DND-41 (cell line): ENCODE measurements around the gene SPRN.

Experiments
- ATAC-seq: fragments of 200-7000 bp; cut with Tn5 transposase; 3 replicates; pipeline ENCODE4 v1.9.1; 2021; ENCODE audit warnings: low read depth; ENCODE audit not compliant: insufficient read depth
- DNase-seq: peaks from one replicate; pipeline ENCODE4 v3.0.0-alpha.2; 2020
- H2AFZ ChIP-seq: 2 replicates; pipeline ENCODE4 v1.6.0; 2012; ENCODE audit warnings: low read depth, low read length
- H3K27ac ChIP-seq: 2 replicates; pipeline ENCODE4 v1.5.1; 2012; ENCODE audit warnings: low read length, inconsistent platforms
- H3K27me3 ChIP-seq: fragments of 200-600 bp; sonication (generic); 2 replicates; pipeline ENCODE4 v1.6.0; 2012; ENCODE audit warnings: low read length, mild to moderate bottlenecking, inconsistent platforms; ENCODE audit not compliant: insufficient read depth, poor library complexity
- H3K36me3 ChIP-seq: 2 replicates; pipeline ENCODE4 v1.5.1; 2012; ENCODE audit warnings: low read length, inconsistent platforms; ENCODE audit not compliant: insufficient read depth
- H3K4me1 ChIP-seq: 2 replicates; pipeline ENCODE4 v1.5.1; 2012; ENCODE audit warnings: mild to moderate bottlenecking, low read length; ENCODE audit not compliant: insufficient read depth
- H3K4me2 ChIP-seq: 2 replicates; pipeline ENCODE4 v1.6.0; 2012; ENCODE audit warnings: mild to moderate bottlenecking, moderate library complexity, low read length, inconsistent platforms; ENCODE audit not compliant: insufficient read depth
- H3K4me3 ChIP-seq, 2 experiments: fragments of 200-600 bp in 1 of 2; shearing (Covaris generic) in 1 of 2; 2 replicates each; pipeline ENCODE4 v1.5.1; 2012 to 2016; ENCODE audit warnings: inconsistent platforms in 2 of 2, low read length in 2 of 2, mild to moderate bottlenecking in 2 of 2, low read depth in 1 of 2, moderate library complexity in 1 of 2
- H3K79me2 ChIP-seq: 2 replicates; pipeline ENCODE4 v1.6.0; 2012; ENCODE audit warnings: low read length, inconsistent platforms; ENCODE audit not compliant: insufficient read depth
- H3K9ac ChIP-seq: 2 replicates; pipeline ENCODE4 v1.6.0; 2012; ENCODE audit warnings: low read depth, mild to moderate bottlenecking, inconsistent platforms, low read length, moderate library complexity
- H3K9me3 ChIP-seq: 2 replicates; pipeline ENCODE4 v1.5.1; 2012; ENCODE audit warnings: low read length, moderate library complexity, mild to moderate bottlenecking, inconsistent platforms; ENCODE audit not compliant: insufficient read depth, severe bottlenecking
- H4K20me1 ChIP-seq: 2 replicates; pipeline ENCODE4 v1.6.0; 2012; ENCODE audit warnings: low read length; ENCODE audit not compliant: insufficient read depth
- CTCF ChIP-seq: IDR thresholded peaks from 2 replicates; pipeline ENCODE4 v1.5.1; 2012; ENCODE audit warnings: borderline replicate concordance, low read length, moderate library complexity, mild to moderate bottlenecking; ENCODE audit not compliant: poor library complexity, severe bottlenecking; ENCODE audit errors: extremely low read depth
- EZH2 ChIP-seq: IDR thresholded peaks from 3 replicates; pipeline ENCODE4 v1.6.1; 2012; ENCODE audit warnings: borderline replicate concordance, low read depth, mild to moderate bottlenecking, moderate library complexity, low read length, inconsistent platforms; ENCODE audit not compliant: severe bottlenecking

The SPRN gene

GRCh38 chr10:133459454-133460207 lies 35.2 kb upstream of the SPRN start:
- DNase-seq (no peak), ATAC-seq (no peak)
- H3K4me3 ChIP-seq, result no peak overlapping the region
- no peaks in the 10 kb centered on the region for H3K4me1 ChIP-seq
- no peak overlapping the region for H2AFZ ChIP-seq
- no peaks in the 10 kb centered on the region for H3K79me2 ChIP-seq
- no peak for TF ChIP-seq CTCF
- TF ChIP-seq EZH2, result no peak
- H4K20me1 ChIP-seq, result no peaks in the 10 kb centered on the region
- no peak overlapping the region for H3K27ac ChIP-seq
- no peaks in the 10 kb centered on the region for H3K27me3 ChIP-seq
- H3K9me3 ChIP-seq, result no peaks in the 10 kb centered on the region
- H3K36me3 ChIP-seq, result peaks cover 3% of the 10 kb centered on the region; the same call in 1 of the 2 replicates
- H3K9ac ChIP-seq, result no peak overlapping the region
- H3K4me2 ChIP-seq, result no peak overlapping the region

GRCh38 chr10:133458710-133459453 lies 34.5 kb upstream of the SPRN start:
- ATAC-seq (no peak), DNase-seq (no peak)
- Histone ChIP-seq H3K27me3 (no peaks in the 10 kb centered on the region), H3K9ac (no peak overlapping the region), H3K27ac (no peak overlapping the region), H3K4me2 (no peak overlapping the region), H3K9me3 (no peaks in the 10 kb centered on the region), H3K36me3 (peaks cover 3% of the 10 kb centered on the region; the same call in 1 of the 2 replicates), H3K79me2 (no peaks in the 10 kb centered on the region), H2AFZ (no peak overlapping the region), H3K4me1 (no peaks in the 10 kb centered on the region), H4K20me1 (no peaks in the 10 kb centered on the region), H3K4me3 (no peak overlapping the region)
- TF ChIP-seq EZH2 (no peak), CTCF (no peak)

GRCh38 chr10:133458021-133458709 lies 33.7 kb upstream of the SPRN start:
- Histone ChIP-seq H3K9me3 (no peaks in the 10 kb centered on the region), H3K4me2 (no peak overlapping the region)

More at GRCh38 chr10:133458021-133458709, 33.7 kb upstream of the SPRN start:
- Histone ChIP-seq H3K27ac (no peak overlapping the region), H3K9ac (no peak overlapping the region), H3K4me1 (no peaks in the 10 kb centered on the region), H3K79me2 (no peaks in the 10 kb centered on the region), H3K36me3 (peaks cover 3% of the 10 kb centered on the region; the same call in 1 of the 2 replicates), H3K4me3 (no peak overlapping the region), H4K20me1 (no peaks in the 10 kb centered on the region), H3K27me3 (no peaks in the 10 kb centered on the region), H2AFZ (no peak overlapping the region)
- no peak; the same call in 2 of the 3 replicates for ATAC-seq
- no peak for DNase-seq
- TF ChIP-seq EZH2 (no peak), CTCF (no peak)
